ENCODE data around the gene PIGX.

PIGX gene

DNA sequence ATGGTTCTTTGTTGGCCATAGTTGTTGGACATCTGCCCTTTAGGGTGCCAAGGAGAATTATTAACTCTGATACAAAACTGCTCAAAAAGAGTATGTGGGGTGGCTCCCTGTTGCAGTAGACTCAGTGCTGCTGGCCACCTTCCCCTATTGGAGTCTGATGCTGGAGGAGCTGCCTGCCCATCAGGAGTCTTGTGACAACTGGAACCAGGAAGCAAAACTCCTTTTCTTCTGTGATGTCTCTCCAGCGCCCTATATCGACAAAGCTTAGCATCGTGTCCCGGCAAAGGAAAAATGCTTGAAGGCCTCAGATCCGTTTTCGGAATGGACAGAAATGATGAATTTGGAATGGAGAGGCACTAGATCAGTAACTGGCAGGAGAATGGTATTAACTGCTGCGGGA, 51.0 kb downstream of the PIGX start:
- DNase-seq, result no peak

DNA sequence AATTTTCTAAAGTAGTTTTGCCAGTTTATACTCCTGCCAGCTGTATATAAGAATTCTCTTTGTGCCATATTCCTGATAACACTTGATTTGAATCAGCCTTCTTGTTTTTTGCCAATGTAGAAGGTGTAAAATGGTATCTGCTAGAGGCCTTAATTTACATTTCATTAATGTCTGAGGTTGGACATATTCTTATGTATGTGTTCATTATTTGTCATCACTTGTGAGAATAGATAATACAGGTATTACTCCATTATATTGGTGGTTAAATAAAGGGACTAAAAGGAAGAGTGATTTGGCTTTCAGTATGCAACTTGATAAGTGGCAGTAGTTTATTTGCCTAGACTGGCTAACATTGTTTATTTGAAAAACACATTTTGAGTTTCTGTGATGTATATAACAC, 53.3 kb downstream of the PIGX start:
- no peak for DNase-seq

DNA sequence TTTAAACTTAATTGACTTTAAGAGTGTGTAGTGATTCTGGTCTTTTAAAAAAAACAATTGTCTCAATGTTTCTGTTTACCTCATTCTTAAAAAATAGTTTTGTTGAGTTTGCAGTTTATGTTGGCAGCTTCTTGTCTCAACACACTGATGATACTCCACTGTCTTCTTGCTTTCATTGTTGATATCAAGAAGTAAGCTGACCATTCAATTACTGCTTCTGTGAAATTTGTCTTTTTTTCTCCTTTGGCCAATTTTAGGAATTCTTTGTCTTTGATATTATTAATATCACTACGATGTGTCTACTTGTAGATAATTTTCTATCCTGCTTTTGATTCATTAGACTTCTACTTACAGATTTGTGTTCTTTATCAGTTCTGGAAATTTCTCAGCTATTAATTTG, 58.9 kb downstream of the PIGX start:
- no peak for DNase-seq

DNA sequence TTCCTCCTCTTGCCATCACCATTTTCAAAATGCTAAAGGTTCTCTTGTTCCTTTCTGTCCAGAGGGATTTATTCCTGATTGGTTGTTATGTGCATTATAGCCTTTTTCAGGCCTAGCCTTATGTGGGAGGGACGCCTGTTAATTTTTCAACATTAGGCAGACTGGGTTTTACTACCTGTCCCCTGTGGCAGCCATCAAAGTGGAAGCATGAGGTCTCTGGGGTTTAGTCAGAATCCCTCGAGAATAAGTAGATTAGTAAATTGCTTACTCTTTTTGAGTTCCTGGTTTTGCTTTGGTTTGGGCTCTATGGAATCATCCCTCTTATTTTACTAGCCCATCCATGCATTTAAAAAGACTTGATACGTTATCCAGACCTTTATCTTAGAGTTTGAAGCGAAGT, 59.9 kb downstream of the PIGX start:
- no peak for DNase-seq

DNA sequence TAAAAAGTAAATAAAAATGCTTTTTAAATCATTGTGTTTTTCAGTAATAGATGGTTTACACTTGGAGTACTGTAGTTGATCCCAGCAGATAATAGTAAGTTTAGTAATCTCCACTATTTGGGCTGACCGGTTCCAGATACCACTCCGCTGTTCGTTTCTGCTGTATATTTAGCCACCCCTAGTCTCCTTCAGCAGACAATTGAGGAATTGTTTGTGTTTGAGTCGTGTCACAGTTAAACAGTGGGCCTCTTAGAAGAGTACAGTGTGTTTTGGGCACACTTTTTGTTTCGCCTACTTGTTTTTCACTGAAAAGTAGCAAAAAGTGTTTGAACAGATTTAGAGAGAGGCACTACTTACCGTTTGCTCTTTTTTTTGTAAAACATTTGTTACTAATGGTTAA, 60.7 kb downstream of the PIGX start:
- no peak for DNase-seq

DNA sequence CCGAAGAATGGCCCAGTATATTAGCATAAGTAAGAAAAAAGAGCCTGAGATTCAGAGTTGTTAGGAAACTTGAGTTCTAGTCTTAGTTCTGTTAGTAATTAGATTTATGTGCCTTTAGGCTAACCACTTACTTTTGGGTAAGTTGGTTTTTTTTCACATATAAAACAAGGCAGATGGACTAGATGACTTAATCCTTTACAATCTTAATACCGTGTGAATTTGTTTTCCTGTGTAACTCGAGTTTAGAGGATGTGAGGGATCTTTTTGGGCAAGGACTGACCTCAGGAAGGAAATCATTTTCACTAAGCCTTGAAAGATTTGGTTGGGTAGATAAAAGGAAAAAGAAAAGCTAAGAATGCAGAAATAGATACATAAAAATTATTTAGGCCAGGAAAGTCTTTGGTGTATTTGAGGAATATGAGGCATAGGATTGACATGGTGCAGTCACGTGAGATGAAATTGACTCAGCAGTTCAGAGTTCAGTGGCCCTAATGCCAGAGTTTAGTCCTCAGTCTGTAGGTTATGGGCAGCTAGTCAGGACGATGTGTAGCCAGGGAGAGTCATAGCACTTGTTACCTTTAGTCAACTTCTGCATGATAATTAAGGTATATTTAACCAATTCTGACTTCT, 62.1 kb downstream of the PIGX start:
- no peak for DNase-seq

DNA sequence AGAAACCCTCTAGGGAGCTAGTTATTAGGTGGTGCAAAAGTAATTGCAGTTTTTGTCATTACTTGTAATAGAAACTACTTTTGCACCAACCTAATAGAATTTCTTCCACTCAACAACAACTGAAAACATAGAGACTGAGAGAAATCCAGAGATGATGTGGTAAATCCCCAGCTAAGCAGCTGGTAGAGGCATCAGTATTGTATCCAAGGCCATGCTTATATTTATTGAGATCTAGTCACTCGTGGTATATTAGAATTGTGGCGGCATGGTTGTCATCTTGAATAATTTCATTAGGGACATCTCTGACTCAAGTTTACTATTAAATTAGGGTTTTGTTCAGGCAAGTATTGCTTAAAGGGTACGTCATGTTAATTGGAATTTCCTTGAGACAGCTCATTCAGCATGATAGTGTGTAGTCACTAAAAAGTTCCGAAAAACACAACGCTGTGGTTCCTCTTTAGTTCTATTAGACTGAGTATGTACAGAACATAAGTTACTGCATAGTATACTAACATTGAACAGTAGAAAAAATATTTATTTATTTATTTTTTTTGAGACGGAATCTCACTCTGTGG, 62.8 kb downstream of the PIGX start:
- no peak for DNase-seq

DNA sequence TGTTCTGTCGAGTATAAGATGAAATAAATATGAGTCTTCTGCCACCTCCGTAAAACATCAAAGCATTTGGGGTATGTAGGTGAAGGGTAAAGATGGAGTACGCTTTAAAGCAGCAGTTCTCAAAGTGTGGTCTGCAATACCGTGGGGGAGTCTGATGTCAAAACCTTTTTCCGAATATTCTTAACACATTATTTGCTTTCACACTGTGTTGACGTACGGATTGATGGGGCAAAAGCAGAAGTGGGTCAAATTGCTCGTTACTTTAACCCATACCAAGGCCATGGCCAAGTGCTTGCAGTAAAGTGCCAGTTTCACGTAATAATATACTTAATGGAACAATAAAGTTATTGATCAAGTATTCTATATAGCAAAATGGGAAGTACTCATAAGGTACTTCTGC, 63.8 kb downstream of the PIGX start:
- DNase-seq, result no peak

DNA sequence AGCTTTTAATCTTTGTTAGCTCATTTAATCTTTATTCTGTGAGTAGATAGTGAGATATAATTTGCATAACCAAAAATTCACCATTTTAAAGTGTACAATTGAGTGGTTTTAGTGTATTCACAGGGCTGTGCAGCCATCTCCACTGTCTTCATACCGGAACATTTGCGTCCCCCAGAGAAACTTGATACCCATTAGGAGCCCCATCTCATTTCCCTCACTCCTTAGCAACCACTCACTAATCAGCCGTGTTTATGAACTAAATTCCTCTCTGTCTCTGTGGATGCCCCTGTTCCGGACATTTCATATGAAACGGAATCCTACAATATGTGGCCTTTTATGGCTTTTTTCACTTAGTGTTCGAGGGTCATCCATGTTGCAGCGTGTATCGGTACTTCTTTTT, 65.7 kb downstream of the PIGX start:
- DNase-seq, result no peak

DNA sequence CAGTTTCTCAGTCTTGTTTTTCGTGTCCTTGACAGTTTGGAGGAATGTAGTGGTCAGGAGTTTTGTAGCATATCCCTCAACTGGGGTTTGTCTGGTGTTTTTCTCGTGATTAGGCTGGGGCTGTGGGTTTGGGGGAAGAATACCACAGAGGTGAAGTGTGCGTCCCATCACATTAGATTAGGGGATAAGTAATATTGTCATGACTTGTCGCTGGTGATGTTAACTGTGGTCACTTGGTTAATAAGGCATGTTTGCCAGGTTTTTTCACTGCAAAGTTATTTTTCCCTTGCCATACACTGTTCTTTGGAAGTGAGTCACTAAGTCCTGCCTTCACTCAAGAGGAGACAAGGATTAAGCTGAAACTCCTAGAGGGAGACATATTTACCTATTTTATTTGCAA, 66.6 kb downstream of the PIGX start:
- DNase-seq, result no peak

DNA sequence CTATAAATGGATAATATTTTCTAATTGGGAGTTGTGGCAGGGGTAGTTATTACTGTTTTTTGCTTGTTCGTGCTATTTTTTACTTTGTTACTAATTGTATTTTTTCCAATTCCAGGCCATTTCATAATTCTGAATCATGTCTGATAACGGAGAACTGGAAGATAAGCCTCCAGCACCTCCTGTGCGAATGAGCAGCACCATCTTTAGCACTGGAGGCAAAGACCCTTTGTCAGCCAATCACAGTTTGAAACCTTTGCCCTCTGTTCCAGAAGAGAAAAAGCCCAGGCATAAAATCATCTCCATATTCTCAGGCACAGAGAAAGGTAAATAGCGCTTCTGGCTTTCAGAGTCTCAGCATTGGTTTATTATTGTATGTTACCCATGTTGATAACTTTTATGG, 70.3 kb downstream of the PIGX start:
- DNase-seq, result no peak
